CD14-positive monocyte (primary cell): ENCODE data around the gene OR10H5. TPM values are rescaled to one million over a fixed set of nuclear protein-coding genes. Genes with fewer than 3 reads are reported as not detected.

Experiments used
- DNase-seq, 3 donors: peaks; one replicate each; pipeline ENCODE4 v3.0.0-alpha.2; 2011 to 2022
- H2AFZ ChIP-seq: 2 replicates; pipeline ENCODE4 v1.6.0; 2012; ENCODE audit warnings: mild to moderate bottlenecking, low read depth, low read length, inconsistent platforms; ENCODE audit not compliant: insufficient read depth, poor library complexity, severe bottlenecking
- H3K27ac ChIP-seq, 2 donors: 1 replicate in 1 of 2; 2 replicates in 1 of 2; pipeline ENCODE4 v1.5.1; 2012 to 2013; ENCODE audit warnings: low read length in 2 of 2, control low read depth in 1 of 2, inconsistent platforms in 1 of 2, low read depth in 1 of 2, mild to moderate bottlenecking in 1 of 2
- H3K27me3 ChIP-seq, 2 donors: one replicate each; pipeline versions ENCODE4 v1.6.0 to v1.6.1; 2011 to 2013; ENCODE audit warnings: low read length in 2 of 2; ENCODE audit not compliant: control insufficient read depth in 2 of 2, insufficient read depth in 2 of 2
- H3K36me3 ChIP-seq, 2 donors: replicated peaks in 1 of 2; 1 replicate in 1 of 2; 2 replicates in 1 of 2; pipeline versions ENCODE4 v1.5.1 to v1.6.1; 2012 to 2013; ENCODE audit warnings: low read length in 2 of 2, control low read depth in 1 of 2, inconsistent platforms in 1 of 2, mild to moderate bottlenecking in 1 of 2; ENCODE audit not compliant: insufficient read depth in 2 of 2, control insufficient read depth in 1 of 2
- H3K4me1 ChIP-seq, 2 donors: 1 replicate in 1 of 2; 2 replicates in 1 of 2; pipeline versions ENCODE4 v1.5.1 to v1.6.1; 2012 to 2013; ENCODE audit warnings: low read length in 2 of 2, control low read depth in 1 of 2, inconsistent platforms in 1 of 2, mild to moderate bottlenecking in 1 of 2, moderate library complexity in 1 of 2; ENCODE audit not compliant: insufficient read depth in 2 of 2, control insufficient read depth in 1 of 2
- H3K4me2 ChIP-seq: replicated peaks from 2 replicates; pipeline ENCODE3; 2012; ENCODE audit warnings: low read length, moderate library complexity, mild to moderate bottlenecking; ENCODE audit not compliant: poor library complexity, severe bottlenecking; ENCODE audit errors: extremely low read depth
- H3K4me3 ChIP-seq, 3 experiments: fragments of 200-600 bp in 1 of 3; sonication (generic) in 1 of 3; replicated peaks in 1 of 3; 1 replicate in 2 of 3; 2 replicates in 1 of 3; pipeline ENCODE4 v1.5.1; 2011 to 2013; ENCODE audit warnings: low read length in 3 of 3, mild to moderate bottlenecking in 3 of 3, control low read depth in 2 of 3, low read depth in 2 of 3, inconsistent platforms in 1 of 3, moderate library complexity in 1 of 3
- H3K79me2 ChIP-seq: 2 replicates; pipeline ENCODE4 v1.6.0; 2012; ENCODE audit warnings: mild to moderate bottlenecking, control low read depth, inconsistent platforms, low read length, moderate library complexity; ENCODE audit not compliant: insufficient read depth
- H3K9ac ChIP-seq: 2 replicates; pipeline ENCODE4 v1.6.0; 2017; ENCODE audit warnings: low read length, mild to moderate bottlenecking; ENCODE audit not compliant: insufficient read depth, poor library complexity, severe bottlenecking
- H3K9me3 ChIP-seq, 2 donors: replicated peaks in 1 of 2; 1 replicate in 1 of 2; 2 replicates in 1 of 2; pipeline versions ENCODE4 v1.5.1 to v1.6.1; 2012 to 2013; ENCODE audit warnings: low read length in 2 of 2, control low read depth in 1 of 2; ENCODE audit not compliant: control insufficient read depth in 1 of 2, insufficient read depth in 1 of 2
- H4K20me1 ChIP-seq: 2 replicates; pipeline ENCODE4 v1.6.0; 2012; ENCODE audit warnings: mild to moderate bottlenecking, low read length, control low read depth, moderate library complexity; ENCODE audit not compliant: insufficient read depth
- H3K27ac Mint-ChIP-seq, 7 donors: one replicate each; pipeline ENCODE4 v1.8.0; 2020; ENCODE audit warnings: mild to moderate bottlenecking in 7 of 7, mixed read lengths in 7 of 7, moderate library complexity in 6 of 7, inconsistent platforms in 2 of 7
- H3K27me3 Mint-ChIP-seq, 3 donors: one replicate each; pipeline ENCODE4 v1.8.0; 2021 to 2022; ENCODE audit warnings: low read depth in 3 of 3, mild to moderate bottlenecking in 3 of 3, mixed read lengths in 3 of 3, moderate library complexity in 3 of 3, inconsistent platforms in 1 of 3
- H3K36me3 Mint-ChIP-seq, 2 donors: one replicate each; pipeline ENCODE4 v1.8.0; 2020; ENCODE audit warnings: mixed read lengths in 2 of 2, inconsistent platforms in 1 of 2, mild to moderate bottlenecking in 1 of 2
- H3K4me1 Mint-ChIP-seq: one replicate; pipeline ENCODE4 v1.8.0; 2020; ENCODE audit warnings: mild to moderate bottlenecking, mixed read lengths
- H3K4me3 Mint-ChIP-seq, 2 donors: one replicate each; pipeline ENCODE4 v1.8.0; 2020; ENCODE audit warnings: mild to moderate bottlenecking in 2 of 2, mixed read lengths in 2 of 2, moderate library complexity in 1 of 2
- H3K9me3 Mint-ChIP-seq, 7 donors: one replicate each; pipeline ENCODE4 v1.8.0; 2020 to 2022; ENCODE audit warnings: mixed read lengths in 7 of 7, mild to moderate bottlenecking in 6 of 7, moderate library complexity in 6 of 7, inconsistent platforms in 2 of 7
- CTCF ChIP-seq: fragments of 200-600 bp; IDR thresholded peaks from one replicate; pipeline ENCODE4 v1.8.0; 2022; ENCODE audit warnings: antibody characterized with exemption, mild to moderate bottlenecking
- WGBS: methylation state at CpG from one replicate; pipeline ENCODE4 v1.1.5; 2013; ENCODE audit warnings: missing lambda C conversion rate; ENCODE audit not compliant: insufficient coverage; 5-methylcytosine and 5-hydroxymethylcytosine counted together
- intact Hi-C, 2 donors: fragments of 100-400 bp; cut with micrococcal nuclease; formaldehyde crosslinking; loops; one replicate each; pipeline versions ENCODE4 v1.15.0 to v1.15.1; 2023
- polyA minus RNA-seq: library from RNA; depleted of rRNA, polyadenylated mRNA; stranded (reverse); fragments of >200 nt; gene quantifications from 2 replicates; pipeline ENCODE4 v1.2.3, GENCODE V29; 2012
- polyA plus RNA-seq, 3 donors: library from polyadenylated mRNA; depleted of rRNA in 1 of 3; unstranded in 2 of 3; stranded (reverse) in 1 of 3; fragments of 300-500 nt in 2 of 3; fragments of >200 nt in 1 of 3; fragmentation: Illumina TruSeq in 2 of 3; gene quantifications; 1 replicate in 2 of 3; 2 replicates in 1 of 3; pipeline ENCODE4 v1.2.3, GENCODE V29; 2012 to 2021
- total RNA-seq, 12 experiments: library from RNA in 1 of 12; stranded (reverse) in 1 of 12; fragments of 120-200 nt in 1 of 12; gene quantifications; one replicate each; pipeline ENCODE4 v1.2.4 and lab custom pipeline; 2013 to 2026; ENCODE audit warnings: mixed read lengths in 6 of 12, inconsistent platforms in 1 of 12

Gene OR10H5, protein sequence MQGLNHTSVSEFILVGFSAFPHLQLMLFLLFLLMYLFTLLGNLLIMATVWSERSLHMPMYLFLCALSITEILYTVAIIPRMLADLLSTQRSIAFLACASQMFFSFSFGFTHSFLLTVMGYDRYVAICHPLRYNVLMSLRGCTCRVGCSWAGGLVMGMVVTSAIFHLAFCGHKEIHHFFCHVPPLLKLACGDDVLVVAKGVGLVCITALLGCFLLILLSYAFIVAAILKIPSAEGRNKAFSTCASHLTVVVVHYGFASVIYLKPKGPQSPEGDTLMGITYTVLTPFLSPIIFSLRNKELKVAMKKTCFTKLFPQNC
- not detected for total RNA-seq (2013)
- polyA plus RNA-seq (not detected), polyA minus RNA-seq (under 0.01 TPM in 1 of 2 replicates, not detected in the other), total RNA-seq (lab: John Stamatoyannopoulos, UW) (0 to 1.4 (median 0) reads per million in 11 experiments)

DNA sequence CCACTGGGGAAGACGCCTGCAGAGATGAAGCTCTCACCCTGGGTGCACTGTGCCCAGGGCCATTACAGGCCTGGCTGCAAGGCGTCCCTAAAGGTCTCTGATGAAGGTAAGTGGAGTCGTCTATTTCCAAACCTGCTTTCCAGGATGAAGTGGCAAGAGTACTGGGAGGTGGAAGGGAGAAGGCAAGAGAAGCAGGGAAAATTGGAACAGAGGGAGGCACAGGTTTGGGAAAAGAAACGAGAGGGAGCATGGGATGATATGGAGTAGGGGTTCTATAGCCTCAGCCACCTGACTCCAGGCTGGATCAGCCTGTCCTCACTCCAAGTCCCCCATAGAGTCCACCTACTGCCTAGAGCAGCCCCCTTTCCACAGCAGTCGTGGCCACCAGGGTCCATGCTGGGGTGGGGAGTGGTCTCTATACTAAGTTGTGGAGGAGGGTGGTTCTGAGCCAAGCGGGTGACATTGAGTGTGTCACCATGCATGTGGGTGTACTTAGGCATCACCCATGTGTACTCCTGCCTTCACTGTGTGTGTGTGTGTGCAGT is at the start of gene OR10H5:
Gene OR10H5, plus strand, starts transcription at position 51 of the 545 bp plus-strand sequence. CDS start 6,388 bp downstream, outside the sequence.
- no peaks in the 10 kb centered on the region for H3K9me3 ChIP-seq
- no peak within 1 kb of the TSS for H3K9ac ChIP-seq
- Mint-ChIP-seq H3K4me1 (peaks cover 5% of the 10 kb centered on the region), H3K4me3 (no peak within 1 kb of the TSS), H3K9me3 (peaks cover 0 to 3% (median 0%) of the 10 kb centered on the region in 7 donors), H3K27ac (peak within 1 kb of the TSS in 1 of 7 donors; percentile 9), H3K36me3 (no peaks in the 10 kb centered on the region), H3K27me3 (peaks cover 21 to 27% (median 22%) of the 10 kb centered on the region in 3 donors)
- 81% methylated on average over 4 of the region's 6 CpGs for WGBS
- intact Hi-C loops: no loop called here
- H3K4me2 ChIP-seq: no peak within 1 kb of the TSS
- H3K4me3 ChIP-seq: no peak within 1 kb of the TSS
- no peaks in the 10 kb centered on the region for H3K36me3 ChIP-seq
- no peaks in the 10 kb centered on the region for H4K20me1 ChIP-seq
- H3K27ac ChIP-seq: no peak within 1 kb of the TSS
- DNase-seq: no peak
- H2AFZ ChIP-seq: no peak within 1 kb of the TSS
- H3K27me3 ChIP-seq: peaks cover 0 to 5% of the 10 kb centered on the region in 2 donors
- no peak for TF ChIP-seq CTCF
- H3K4me1 ChIP-seq: no peaks in the 10 kb centered on the region
- no peaks in the 10 kb centered on the region for H3K79me2 ChIP-seq

- Mint-ChIP-seq H3K27ac (no peak within 1 kb of the TSS), H3K9me3 (peaks cover 12 to 23% (median 21%) of the 10 kb centered on the region in 7 donors)
Observed at GRCh38 chr19:15737722-15738121, 49.7 kb upstream of the OR10H5 start, which contains the start of gene OR10H3. TSS of gene OR10H3 (plus strand) at chr19:15737985. CDS start at chr19:15741393, 3,408 bp downstream.

More at GRCh38 chr19:15737722-15738121, 49.7 kb upstream of the OR10H5 start, which contains the start of gene OR10H3:
- Histone ChIP-seq H3K27me3 (peaks cover 2 to 8% of the 10 kb centered on the region in 2 donors), H2AFZ (no peak within 1 kb of the TSS), H3K27ac (no peak within 1 kb of the TSS), H3K9ac (no peak within 1 kb of the TSS), H3K9me3 (peaks cover 10 to 22% of the 10 kb centered on the region in 2 donors), H3K4me3 (no peak within 1 kb of the TSS), H3K4me2 (no peak within 1 kb of the TSS), H3K36me3 (no peaks in the 10 kb centered on the region), H3K79me2 (no peaks in the 10 kb centered on the region), H4K20me1 (no peaks in the 10 kb centered on the region), H3K4me1 (no peaks in the 10 kb centered on the region)
- H3K27me3 Mint-ChIP-seq: peaks cover 5 to 16% (median 7%) of the 10 kb centered on the region in 3 donors
- no CpG with 5 or more reads among the region's 4 CpGs for WGBS
- H3K36me3 Mint-ChIP-seq: no peaks in the 10 kb centered on the region
- intact Hi-C loops: no loop called here
- no peaks in the 10 kb centered on the region for H3K4me1 Mint-ChIP-seq
- TF ChIP-seq CTCF: no peak
- H3K4me3 Mint-ChIP-seq: peak within 1 kb of the TSS in 1 of 2 donors; percentile 17
- DNase-seq: no peak
